HUDEP-2 (cell line): ENCODE results near the gene KRT76.

Source experiments
- DNase-seq, 76 experiments: peaks; one replicate each; lab custom pipeline; 2025; ENCODE audit not compliant: unreplicated experiment in 76 of 76; lab: John Stamatoyannopoulos, UW

KRT76 gene

DNA sequence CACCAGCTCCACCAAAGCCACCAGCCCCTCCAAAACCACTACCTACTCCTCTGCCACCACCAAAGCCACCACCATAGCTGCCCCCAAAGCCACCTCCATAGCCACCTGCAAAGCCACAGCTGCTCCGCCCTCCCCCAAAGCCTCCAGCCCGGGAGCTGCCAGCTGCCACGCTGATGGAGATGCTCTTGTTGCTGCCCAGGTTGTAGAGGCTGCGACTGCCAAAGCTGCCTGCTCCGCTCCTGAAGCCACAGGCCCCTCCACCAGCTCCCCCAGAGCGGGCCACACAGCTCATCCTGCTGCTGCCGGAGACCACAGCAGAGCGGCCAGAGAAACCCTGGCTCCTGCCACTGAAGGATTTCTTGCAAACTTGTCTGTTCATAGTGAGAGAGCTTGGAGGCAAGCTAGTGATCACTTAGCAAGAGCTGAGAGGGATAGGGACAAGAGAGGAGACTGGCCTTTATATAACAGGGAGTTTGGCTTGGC is at the start of gene KRT76:
Gene KRT76, minus strand, starts transcription at position 433 of the 483 bp plus-strand sequence. Its CDS starts 54 bp downstream, at position 379.
- DNase-seq, result no peak

DNA sequence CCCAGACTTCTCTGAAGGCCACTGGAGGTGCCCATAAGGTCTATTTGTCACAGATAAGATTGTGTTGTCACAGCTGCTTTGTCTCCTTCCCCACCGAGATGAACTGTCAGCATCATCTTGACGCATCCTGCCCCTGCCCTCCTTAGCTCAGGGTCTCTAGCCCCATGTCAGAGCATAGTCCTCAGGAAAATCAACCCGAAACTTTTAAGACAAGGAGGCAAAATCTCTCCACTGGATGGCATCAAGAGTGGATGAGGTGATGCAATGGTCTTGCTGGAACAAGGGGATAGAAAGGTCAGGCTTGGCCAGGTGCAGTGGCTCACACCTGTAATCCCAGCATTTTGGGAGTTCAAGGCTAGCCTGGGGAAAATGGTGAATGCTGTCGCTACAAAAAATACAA is 48.8 kb upstream of the KRT76 start:
- no peak for DNase-seq

DNA sequence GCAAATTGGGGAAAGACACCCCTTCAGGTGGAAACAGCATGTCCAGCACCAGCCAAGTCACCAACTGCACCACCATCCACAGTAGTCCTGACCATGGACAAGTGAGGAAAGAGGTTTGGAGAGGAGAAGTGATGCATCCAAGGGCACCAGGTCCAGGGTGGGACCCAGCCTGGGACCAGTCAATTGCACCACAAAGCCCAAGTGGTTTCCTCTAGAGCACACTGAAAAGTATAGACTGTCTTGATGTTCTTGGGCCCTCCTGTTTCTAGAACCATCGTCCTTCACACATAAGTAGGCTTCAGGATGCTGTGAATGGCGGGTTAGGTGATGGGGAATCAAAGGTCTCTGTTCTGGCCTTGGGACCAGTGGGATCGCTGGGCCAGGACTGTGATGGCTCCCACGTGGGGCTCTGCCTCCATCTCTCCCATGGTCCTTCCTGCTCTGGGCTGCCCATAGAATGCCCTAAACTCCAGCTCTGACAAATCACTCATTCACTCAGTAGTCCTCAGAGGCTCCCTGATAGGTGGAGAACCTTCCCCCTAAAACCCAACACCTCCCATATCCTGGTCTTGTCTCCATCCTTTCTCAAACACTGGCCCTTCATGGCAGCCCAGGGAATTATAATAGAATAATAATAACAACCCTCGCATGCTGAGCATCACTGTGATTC is 47.7 kb upstream of the KRT76 start:
- no peak for DNase-seq

DNA sequence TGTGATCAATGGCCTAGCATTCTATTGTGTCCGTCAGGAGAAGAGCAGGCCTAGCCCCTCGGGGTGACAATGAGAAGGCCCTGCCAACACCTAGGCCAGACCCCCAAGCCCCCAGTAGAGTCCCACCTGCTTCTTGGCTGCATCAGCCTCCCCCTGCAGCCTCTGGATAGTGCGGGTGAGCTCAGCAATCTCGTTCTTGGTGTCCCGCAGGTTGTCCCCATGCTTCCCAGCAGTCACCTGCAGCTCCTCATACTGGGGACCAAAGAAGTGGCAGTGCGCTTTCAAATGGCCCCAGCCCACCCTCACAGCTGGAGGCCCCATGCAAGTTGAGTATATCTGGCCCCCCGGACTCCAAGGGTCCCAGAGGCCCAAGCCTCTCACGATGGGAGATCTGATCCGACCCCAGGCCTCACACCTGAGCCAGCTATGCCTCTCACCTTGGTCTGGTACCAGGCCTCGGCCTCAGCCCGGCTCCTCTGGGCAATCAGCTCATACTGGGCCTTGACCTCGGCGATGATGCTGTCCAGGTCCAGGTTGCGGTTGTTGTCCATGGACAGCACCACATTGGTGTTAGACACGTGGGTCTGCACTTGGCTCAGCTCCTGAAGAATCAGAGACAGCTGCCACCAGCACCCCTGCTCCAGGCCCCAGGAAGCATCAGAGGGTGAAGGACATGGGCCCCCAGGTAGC is 46.8 kb upstream of the KRT76 start:
- DNase-seq, result no peak

DNA sequence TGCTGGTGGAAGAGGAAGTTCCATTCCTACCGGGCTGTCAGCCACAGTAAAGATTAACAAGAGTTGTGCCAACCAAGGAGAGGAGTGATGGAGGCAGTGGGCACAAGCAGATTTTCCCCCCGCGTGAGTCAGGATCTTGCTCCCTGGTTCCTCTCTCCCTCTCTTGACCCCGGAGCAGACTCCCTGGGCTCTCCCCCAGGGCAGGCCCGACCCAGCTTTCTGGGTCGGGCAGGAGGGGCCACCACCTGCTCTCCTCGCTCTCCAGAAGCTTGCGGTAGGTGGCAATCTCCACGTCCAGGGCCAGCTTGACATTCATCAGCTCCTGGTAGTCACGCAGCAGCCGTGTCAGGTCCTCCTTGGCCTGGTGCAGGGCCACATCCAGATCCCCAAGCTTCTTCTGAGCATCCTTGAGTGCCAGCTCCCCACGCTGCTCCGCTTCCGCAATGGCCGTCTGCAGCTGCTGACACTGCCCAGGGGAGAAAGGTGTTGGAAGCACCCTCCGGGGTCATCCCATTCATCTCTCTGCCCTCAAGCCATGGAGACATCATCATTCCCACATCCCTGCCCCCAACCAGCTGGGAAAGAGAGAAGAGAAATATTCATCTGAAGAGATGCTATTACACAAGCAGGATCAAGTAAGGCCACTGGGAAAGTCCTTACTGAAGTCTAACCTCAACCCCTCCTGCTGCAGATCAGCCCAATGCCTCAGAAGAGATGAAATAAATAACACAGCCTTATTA is 45.8 kb upstream of the KRT76 start:
- DNase-seq, result no peak

DNA sequence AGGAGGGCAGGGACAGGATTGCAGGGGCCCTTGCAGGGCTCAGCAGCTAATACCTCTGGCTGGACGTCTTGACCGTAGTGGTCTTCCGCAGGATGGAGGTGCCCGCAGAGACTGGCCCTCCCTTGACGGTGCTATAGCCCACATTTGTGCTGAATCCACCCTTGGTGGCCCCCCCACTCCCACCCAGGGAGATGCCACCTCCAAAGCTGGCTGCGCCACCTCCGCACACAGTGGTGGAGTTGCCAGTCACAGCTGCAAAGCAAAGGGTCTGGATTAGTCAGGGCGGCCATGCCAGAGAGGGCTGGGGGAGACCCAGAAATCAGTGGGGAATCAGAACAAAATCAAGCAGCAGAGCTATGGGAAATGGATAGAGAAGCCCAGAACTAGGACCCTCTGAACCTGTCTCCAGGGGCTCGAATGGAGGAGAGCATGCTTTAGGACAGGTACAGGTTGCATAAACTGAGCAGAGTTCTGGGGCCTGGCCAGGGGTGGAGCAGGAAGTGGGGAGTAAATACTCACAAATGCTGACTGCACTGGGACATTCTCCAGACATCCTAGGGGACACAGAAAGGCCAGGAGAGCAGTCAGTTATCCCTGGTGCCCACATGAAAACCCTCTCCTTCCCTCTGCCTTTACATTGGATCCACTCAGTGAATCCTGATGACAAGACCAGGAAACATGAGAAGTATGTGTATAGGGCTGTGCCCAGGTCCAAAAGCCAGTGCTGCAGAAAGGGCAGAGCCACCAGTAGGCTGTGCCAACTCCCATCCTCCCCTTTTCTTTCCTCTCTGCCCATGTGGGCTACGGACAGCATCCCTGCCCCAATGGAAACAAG is 44.9 kb upstream of the KRT76 start:
- no peak for DNase-seq

DNA sequence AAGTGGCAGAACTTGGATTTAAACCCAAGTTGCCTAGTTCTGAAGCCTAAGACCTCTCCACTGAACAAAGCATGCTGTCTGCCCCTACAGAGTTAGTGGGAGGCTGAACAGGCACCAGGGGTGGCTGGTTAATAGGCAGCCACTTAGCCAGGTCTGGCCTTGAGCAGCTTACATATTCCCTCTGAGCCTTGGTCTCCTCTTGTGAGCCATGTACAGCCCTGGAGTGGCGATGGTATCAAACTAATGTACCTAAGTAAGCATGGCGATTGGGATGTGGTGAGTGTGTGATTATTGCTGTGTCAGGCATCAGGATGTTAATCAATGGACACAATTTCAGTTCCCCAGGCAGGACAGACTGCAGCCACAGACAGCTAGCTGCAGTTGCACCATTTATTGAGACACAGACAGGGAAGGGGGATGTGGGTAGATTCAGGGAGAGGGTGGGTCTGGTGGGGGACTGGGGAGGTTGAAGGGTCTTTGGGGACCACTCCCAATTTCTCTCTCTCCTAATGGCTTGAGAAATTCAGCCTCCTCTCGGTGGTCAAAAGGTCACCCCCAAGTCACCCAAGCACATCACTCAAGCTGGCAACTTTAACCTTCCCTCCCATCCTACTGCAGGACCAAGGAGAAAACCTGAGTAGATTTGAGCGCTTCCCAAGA is 44.1 kb upstream of the KRT76 start:
- no peak for DNase-seq

DNA sequence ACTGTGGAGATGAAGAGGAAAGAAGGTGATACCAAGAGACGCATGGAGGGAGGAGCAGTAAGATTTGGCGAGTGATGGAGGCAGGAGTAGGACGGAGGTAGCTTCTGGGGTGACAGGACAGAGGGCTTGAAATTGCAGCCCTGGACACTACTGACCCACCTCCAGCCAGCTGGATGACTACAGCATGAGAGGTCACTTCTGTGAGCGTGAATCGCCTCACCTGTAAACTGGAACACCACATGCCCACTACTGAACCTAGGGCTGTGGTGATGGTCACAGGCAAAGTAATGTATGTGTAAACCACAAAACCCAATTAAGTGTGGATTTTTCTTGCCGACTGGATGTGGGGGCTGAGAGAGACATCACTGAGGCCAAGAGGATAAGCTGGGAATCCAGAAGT is 43.4 kb upstream of the KRT76 start:
- DNase-seq, result no peak

DNA sequence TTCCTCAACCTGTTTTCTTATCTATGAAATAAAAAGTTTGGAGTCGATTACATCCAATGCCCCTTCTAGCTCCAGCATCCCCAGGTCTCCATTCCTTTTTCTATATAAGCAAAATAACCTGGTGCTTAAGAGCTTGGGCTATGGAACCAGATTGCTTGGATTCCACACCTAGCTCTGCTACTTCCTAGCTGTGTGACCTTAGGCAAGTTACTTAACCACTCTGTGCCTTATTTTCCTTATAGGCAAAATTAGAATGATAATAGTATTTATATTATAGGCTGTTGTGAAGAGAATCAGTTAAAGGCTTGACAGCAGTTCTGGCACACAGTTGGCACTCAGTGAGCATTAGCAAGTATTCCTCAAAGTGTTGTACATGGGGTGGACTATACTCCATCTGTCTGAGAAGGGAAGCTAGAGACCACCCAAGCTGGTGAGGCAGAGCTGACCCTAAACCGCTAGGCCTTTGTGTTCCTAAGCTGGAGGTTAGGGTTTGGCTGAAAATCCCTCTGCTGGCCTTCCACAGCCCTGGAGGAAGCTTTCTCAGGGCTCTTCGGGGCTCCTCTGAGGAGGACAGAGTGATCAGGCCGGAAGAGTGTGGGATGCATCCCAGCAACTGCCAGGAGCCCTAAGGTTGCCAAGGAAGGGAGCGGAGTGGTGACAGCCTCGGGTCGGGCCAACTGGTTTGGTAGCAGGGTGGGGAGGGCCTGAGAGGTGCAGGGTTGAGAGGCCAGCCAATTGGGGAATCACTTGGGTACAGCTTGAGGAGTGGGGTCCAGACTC is 42.8 kb upstream of the KRT76 start:
- DNase-seq, result no peak

DNA sequence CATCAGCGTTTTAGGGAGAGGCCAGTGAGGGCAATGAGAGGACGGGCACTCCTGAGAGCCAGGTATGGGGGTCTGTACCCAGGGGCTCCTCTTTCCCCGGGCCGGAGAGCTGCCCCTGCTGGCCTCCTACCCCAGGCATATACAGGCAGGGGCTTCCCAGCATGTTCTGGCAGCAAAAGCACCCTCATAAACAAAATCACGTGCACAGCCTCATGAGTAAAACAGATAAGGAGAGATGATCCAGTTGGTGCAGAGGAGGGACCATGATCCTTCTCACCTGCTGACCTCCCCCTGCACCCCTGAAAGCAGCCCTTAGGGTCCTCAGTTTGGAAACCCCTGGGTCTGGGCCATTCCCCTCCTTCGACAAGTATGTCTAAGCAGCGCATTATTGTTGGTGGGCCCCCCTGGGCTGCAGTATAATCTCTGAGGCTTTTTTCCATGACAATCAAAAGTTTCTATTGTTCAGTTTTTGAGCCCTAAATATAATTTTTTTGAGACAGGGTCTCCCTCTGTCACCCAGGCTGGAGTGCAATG is 41.8 kb upstream of the KRT76 start:
- no peak for DNase-seq

DNA sequence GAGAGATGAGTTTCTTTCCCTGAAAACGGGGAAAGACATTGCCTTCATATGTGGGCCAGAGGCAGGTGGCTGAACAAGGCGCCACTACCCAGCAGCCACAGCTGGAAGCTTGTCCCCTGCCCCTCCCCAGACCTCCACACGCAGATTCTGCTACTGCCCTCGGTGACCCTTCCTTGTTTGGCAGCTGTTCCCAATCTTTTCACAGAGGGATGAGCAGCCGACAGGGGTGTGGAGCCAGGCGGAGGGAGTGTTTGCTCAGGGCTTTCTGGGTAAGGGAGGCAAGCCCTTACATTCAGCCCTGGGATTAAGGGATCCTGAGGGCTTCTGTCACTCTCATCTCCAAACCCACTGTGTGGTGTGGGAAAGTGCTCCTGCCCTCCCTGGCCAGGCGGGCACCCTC is 41.2 kb upstream of the KRT76 start:
- no peak for DNase-seq

DNA sequence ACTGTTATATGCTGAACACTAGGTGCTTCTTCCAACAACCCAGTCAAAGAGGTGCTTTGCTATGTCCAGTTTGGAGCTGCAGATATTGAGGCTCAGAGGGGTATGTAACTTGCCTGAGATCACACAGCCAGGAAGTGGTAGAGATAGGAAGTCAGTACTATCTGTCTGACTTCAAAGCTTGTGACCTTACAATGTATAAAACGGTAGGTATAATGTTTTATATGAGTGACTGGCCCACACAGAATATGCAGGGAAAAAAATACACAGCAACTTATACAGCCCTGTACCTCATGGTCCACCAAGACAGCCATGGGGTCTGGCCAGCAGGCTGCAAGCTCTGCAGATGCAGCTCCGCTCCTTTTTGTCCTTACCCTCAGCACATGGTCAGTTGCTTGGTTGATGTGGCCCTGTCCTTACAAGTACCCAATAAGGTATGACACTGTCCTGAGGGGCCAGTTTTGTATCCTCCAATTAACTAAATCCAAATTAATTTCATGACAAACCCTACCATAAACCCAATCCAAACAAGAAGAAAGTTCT is 40.6 kb upstream of the KRT76 start:
- DNase-seq, result no peak

DNA sequence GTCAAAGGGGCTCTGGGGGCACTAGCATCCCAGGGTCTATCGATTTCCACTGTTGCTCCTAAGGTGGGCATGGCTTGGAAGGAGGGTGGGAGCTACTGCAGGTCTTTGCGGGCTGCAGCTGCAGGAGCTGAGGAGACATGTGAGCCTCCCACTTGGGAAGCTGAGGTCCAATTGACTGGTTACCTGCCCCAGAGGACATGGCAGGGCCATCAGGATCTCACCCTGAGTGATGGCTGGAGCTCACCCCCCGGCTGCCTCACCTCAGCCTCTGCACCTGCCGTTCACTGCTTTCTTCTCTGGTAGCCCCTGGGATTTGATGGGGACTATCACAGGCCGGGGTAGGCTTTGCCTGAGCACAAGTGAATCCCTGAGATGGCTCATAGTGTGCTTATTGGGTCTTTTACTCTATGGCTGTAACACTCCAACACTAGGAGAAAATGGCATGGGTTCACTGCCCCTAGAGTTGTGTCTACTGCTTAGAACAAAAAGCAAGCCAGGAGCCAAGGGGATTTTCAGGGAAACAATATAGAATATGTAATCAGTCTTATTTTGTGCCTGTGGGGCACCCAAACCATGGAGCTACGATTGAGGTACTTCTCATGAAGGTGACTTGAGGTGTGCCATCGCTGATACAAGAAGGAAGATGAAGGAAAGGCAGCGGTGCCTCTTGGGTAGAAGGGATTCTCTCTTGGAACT is 40.0 kb upstream of the KRT76 start:
- DNase-seq, result no peak

DNA sequence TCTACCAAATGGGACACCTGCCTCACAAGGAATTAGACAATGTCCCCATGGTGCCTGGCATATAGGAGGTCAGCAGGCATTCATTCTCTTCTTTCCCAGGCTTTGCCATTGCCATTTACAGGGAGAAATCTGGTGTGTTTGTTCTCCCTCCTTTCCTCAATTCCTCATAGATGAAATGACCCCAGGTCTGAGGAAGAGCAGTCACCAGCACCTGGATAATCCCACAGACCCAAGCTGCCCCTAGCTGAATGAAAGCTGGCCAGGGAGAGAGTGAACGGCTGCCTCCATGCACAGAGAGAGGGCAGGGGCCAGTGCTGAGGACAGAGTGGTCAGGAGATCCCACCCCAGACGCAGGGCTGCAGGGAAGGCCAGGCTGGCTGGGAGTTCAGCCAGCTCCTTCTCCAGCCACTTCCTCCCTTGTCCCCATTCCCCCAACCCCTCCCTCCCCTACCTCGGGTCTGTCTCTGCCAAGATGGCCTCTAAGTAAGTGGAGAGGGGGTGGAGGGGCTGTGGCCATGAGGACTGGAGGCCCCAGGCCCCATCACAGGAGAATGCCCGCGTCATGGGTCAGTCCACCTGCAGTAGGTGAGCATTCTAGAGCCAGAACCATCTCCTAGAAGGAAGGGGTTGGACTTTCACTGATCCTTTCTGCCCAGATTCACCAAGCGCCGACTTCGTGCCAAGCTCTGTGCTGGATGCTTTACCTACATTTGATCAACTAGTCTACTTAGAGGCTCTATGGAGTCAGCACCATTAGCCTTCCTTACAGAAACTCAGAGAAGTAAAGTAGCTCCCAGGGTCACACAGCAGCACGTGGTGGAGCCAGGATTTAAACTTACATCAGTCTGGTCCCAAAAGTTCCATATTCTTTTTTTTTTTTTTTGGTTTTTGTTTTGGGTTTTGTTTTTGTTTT is 38.8 kb upstream of the KRT76 start:
- DNase-seq, result no peak

DNA sequence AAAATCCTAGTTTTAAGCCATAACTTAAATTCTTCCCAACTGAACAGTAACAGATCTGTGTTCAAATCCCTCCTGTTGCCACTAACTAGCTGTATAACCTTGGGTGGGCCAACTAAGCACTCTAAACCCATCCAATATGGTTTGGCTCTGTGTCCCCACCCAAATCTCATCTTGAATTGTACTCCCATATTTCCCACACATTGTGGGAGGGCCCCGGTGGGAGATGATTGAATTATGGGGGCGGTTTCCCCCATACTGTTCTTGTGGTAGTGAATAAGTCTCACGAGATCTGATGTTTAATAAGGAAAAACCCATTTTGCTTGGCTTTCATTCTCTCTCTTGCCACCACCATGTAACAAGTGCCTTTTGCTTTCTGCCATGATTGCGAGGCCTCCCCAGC is 38.0 kb upstream of the KRT76 start:
- no peak for DNase-seq

DNA sequence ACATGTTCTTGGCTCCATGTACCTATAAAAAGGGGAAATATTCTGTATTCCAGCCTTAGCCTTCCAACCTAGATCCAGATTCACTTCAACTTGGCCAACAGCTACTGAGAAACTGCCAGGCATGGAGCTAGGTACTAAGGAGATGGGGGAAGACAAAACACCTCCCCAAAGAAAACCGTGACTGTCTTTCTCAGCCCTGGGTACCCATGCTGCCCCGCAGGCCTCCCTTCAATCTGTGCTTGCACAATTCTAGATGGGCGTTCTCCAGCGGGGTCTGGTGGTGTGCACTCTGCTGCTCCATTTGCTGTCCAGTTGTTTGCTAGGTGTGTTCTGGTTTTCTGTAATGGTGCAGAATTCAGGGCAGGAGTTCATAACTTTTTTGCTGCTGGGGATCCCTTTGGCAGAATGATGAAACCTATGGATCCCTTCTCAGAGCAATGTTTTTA is 37.6 kb upstream of the KRT76 start:
- no peak for DNase-seq
